OCI-LY3 (cell line): ENCODE data around the gene ZNF366.

Source experiments
- H2AFZ ChIP-seq: fragments of 200-600, 300-600 bp; shearing (Covaris generic); 2 replicates; pipeline ENCODE4 v1.6.0; 2014; ENCODE audit warnings: antibody characterized with exemption, low read depth, low read length
- H3K27ac ChIP-seq: fragments of 200-600, 300-600 bp; sonication (generic); 2 replicates; pipeline ENCODE4 v1.5.1; 2014; ENCODE audit warnings: mild to moderate bottlenecking, low read length, moderate library complexity, mixed read lengths
- H3K27me3 ChIP-seq: fragments of 200-600, 300-600 bp; sonication (generic); 2 replicates; pipeline ENCODE4 v1.6.1; 2014; ENCODE audit warnings: low read depth, low read length, mixed read lengths
- H3K36me3 ChIP-seq: fragments of 200-600, 300-600 bp; sonication (generic); replicated peaks from 2 replicates; pipeline ENCODE3; 2014; ENCODE audit warnings: low read depth, low read length, mixed read lengths
- H3K4me1 ChIP-seq: fragments of 300-600, 200-600 bp; sonication (generic); 2 replicates; pipeline ENCODE4 v1.6.1; 2014; ENCODE audit warnings: low read length, mixed read lengths
- H3K4me2 ChIP-seq: fragments of 200-600, 300-600 bp; sonication (generic); 2 replicates; pipeline ENCODE4 v1.6.1; 2014; ENCODE audit warnings: low read length, mixed read lengths
- H3K4me3 ChIP-seq: fragments of 300-600, 200-600 bp; sonication (generic); 2 replicates; pipeline ENCODE4 v1.5.1; 2014; ENCODE audit warnings: antibody characterized with exemption, mild to moderate bottlenecking, low read length, moderate library complexity
- H3K79me2 ChIP-seq: fragments of 300-600, 200-600 bp; shearing (Covaris generic); 2 replicates; pipeline ENCODE4 v1.6.1; 2014; ENCODE audit warnings: mild to moderate bottlenecking, low read length, mixed read lengths
- H3K9ac ChIP-seq: fragments of 300-600, 200-600 bp; shearing (Covaris generic); 2 replicates; pipeline ENCODE4 v1.6.0; 2014; ENCODE audit warnings: mild to moderate bottlenecking, low read length, moderate library complexity
- H3K9me3 ChIP-seq: fragments of 200-600, 300-600 bp; shearing (Covaris generic); 2 replicates; pipeline ENCODE4 v1.6.1; 2014; ENCODE audit warnings: low read length, mixed read lengths; ENCODE audit not compliant: insufficient read depth
- H4K20me1 ChIP-seq: fragments of 200-600, 300-600 bp; sonication (generic); 2 replicates; pipeline ENCODE4 v1.6.1; 2016; ENCODE audit warnings: low read length, mixed read lengths; ENCODE audit not compliant: insufficient read depth
- CTCF ChIP-seq: fragments of 200-600, 300-600 bp; sonication (generic); IDR thresholded peaks from 2 replicates; pipeline ENCODE4 v1.5.1; 2014; ENCODE audit warnings: antibody characterized with exemption, low read length, low read depth
- EZH2phosphoT487 ChIP-seq: fragments of 200-600 bp; shearing (Covaris generic); IDR thresholded peaks from 2 replicates; pipeline ENCODE4 v1.6.1; 2018; ENCODE audit warnings: antibody characterized with exemption, mixed run types, low read depth

ZNF366 gene

DNA sequence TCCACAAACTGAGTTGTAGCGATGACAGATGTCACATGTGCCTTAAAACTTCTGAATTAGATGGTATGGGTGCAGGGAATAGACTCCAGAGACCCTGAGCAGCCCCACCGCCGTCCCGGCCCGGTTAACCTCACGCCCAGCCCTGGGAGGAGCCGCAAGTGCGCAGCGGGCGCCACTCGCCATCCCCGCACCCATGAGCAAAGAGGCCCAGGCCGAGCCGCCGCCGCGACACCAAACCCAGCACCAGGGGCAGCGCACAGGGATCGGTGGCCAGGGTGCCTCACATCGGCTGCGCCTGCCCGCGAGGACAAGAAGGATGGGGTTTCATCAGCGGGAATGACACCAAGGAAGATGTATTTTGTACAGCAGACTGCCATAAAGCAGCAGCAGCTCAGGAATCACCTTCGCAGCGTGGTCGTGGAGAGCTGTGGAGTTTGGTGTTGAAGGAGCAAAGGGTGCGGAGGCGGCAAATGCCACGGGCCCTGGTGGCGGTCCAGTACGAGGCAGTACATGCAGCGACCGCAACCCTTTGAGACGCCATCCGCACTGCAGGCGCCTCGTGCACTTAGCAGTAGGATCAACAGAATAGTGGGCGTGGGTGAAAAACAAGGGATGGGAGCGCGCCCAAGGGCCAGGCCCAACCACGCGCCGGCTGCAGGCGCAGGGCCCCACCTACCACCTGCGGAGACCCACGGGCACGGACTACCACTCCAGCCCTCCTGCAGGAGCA lies 89.7 kb downstream of the ZNF366 start:
- Histone ChIP-seq H2AFZ (no peak overlapping the region), H3K79me2 (no peaks in the 10 kb centered on the region), H3K4me1 (no peaks in the 10 kb centered on the region), H4K20me1 (no peaks in the 10 kb centered on the region), H3K9ac (no peak overlapping the region), H3K4me2 (no peak overlapping the region), H3K9me3 (no peaks in the 10 kb centered on the region), H3K36me3 (no peaks in the 10 kb centered on the region), H3K27ac (no peak overlapping the region), H3K4me3 (no peak overlapping the region), H3K27me3 (peaks cover 9% of the 10 kb centered on the region; the same call in 1 of the 2 replicates)
- TF ChIP-seq EZH2phosphoT487 (no peak), CTCF (no peak)

GRCh38 chr5:72415616-72416325 lies 91.4 kb downstream of the ZNF366 start:
- TF ChIP-seq EZH2phosphoT487, result no peak
- TF ChIP-seq CTCF, result no peak

GRCh38 chr5:72412283-72413055 lies 94.7 kb downstream of the ZNF366 start:
- H3K4me2 ChIP-seq, result no peak overlapping the region

More at GRCh38 chr5:72415616-72416325, 91.4 kb downstream of the ZNF366 start:
- Histone ChIP-seq H3K79me2 (no peaks in the 10 kb centered on the region), H3K36me3 (no peaks in the 10 kb centered on the region), H3K4me3 (no peak overlapping the region), H3K4me1 (no peaks in the 10 kb centered on the region), H3K4me2 (no peak overlapping the region), H3K27me3 (peaks cover 20% of the 10 kb centered on the region), H3K9ac (no peak overlapping the region), H2AFZ (no peak overlapping the region), H3K9me3 (no peaks in the 10 kb centered on the region), H4K20me1 (no peaks in the 10 kb centered on the region), H3K27ac (no peak overlapping the region)

More at GRCh38 chr5:72412283-72413055, 94.7 kb downstream of the ZNF366 start:
- Histone ChIP-seq H3K79me2 (no peaks in the 10 kb centered on the region), H3K27ac (no peak overlapping the region), H3K36me3 (no peaks in the 10 kb centered on the region), H3K9ac (no peak overlapping the region), H3K4me1 (no peaks in the 10 kb centered on the region), H3K9me3 (no peaks in the 10 kb centered on the region), H3K27me3 (peaks cover 23% of the 10 kb centered on the region), H3K4me3 (no peak overlapping the region), H4K20me1 (no peaks in the 10 kb centered on the region), H2AFZ (no peak overlapping the region)
- TF ChIP-seq EZH2phosphoT487 (no peak), CTCF (no peak)
